ENCODE measurements around the gene REPS1. TPM values are rescaled to one million over a fixed set of nuclear protein-coding genes. Genes with fewer than 3 reads are reported as not detected.

Gene REPS1
- total and polyA plus RNA-seq, 2 of the 13 experiments (the other 11 are each of a cell fraction or from before 2014, with no cell fraction given), result 36.4 to 38.3 TPM

GRCh38 chr6:138882369-138883017 lies 105.6 kb downstream of the REPS1 start (continued):
- TF ChIP-seq ZBTB33 (CRISPR knock-in tag; IDR thresholded peaks at IDR 0.05) (no peak), SPEN (CRISPR knock-in tag; IDR thresholded peaks at IDR 0.05; ENCODE audit: low read depth) (no peak), WIZ (CRISPR knock-in tag; IDR thresholded peaks at IDR 0.05) (no peak), E2F1 (CRISPR knock-in tag; IDR thresholded peaks at IDR 0.05) (no peak), ZNF34 (CRISPR knock-in tag; IDR thresholded peaks at IDR 0.05; ENCODE audit: borderline replicate concordance) (no peak), MBD4 (IDR thresholded peaks at IDR 0.05; ENCODE audit: borderline replicate concordance, low read length) (no peak), PCBP1 (IDR thresholded peaks at IDR 0.05; ENCODE audit: borderline replicate concordance, low read depth, low read length) (no peak), YEATS2 (CRISPR knock-in tag; IDR thresholded peaks at IDR 0.05; ENCODE audit: borderline replicate concordance) (no peak), GLMP (CRISPR knock-in tag; IDR thresholded peaks at IDR 0.05; ENCODE audit: borderline replicate concordance) (no peak)
